Measurements from ENCODE around the gene DLG4.

DNA sequence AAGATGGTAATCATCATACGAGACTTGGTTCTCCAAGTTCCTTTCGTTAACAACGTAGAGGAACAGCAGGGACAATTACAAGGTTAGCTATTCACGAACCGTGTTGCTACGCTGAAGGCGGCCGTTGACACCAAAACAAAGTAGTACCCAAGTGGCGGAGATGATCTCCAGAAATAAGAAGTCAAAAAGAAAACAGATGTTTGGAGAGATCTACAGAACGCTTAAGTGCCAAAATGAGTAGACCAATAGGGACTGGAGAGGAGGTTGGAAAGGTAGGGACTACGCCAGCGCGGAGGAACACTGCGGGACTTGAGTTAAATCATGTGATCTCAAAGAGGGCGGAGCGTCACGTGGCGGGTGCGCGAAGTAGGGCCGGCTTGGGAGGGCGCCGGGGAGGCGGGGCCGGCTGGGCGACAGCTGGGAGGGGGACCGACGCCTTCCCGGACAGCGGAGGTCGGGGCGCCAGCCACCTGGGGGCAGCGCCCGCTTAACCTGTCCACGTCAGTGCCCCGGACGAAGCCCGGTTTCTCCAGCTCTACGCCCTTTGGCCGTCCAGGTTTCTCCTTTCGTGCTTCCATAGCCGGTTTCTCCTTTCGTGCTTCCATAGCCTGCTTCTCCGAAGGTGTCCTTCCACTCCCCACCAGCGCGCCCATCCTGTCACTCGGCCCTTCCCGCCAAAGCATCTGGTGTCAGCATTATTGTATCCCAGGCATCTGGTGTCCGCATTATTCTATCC, 23.2 kb upstream of the DLG4 start:
- TF ChIP-seq, protein P1, sequence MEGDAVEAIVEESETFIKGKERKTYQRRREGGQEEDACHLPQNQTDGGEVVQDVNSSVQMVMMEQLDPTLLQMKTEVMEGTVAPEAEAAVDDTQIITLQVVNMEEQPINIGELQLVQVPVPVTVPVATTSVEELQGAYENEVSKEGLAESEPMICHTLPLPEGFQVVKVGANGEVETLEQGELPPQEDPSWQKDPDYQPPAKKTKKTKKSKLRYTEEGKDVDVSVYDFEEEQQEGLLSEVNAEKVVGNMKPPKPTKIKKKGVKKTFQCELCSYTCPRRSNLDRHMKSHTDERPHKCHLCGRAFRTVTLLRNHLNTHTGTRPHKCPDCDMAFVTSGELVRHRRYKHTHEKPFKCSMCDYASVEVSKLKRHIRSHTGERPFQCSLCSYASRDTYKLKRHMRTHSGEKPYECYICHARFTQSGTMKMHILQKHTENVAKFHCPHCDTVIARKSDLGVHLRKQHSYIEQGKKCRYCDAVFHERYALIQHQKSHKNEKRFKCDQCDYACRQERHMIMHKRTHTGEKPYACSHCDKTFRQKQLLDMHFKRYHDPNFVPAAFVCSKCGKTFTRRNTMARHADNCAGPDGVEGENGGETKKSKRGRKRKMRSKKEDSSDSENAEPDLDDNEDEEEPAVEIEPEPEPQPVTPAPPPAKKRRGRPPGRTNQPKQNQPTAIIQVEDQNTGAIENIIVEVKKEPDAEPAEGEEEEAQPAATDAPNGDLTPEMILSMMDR (IDR thresholded peaks at IDR 0.05) = no peak
- TF ChIP-seq POLR2A (IDR thresholded peaks at IDR 0.05) = peak in 1 of 2 donors; percentile 50
- TF ChIP-seq POLR2AphosphoS5 (IDR thresholded peaks at IDR 0.05) = peak; percentile 7 to 98 (median 97)
- no peak for TF ChIP-seq EP300 (IDR thresholded peaks at IDR 0.05)

Measured in suprapubic skin (tissue), 4 donors.